ENCODE results near the gene RPS16.

RPS16 gene

DNA sequence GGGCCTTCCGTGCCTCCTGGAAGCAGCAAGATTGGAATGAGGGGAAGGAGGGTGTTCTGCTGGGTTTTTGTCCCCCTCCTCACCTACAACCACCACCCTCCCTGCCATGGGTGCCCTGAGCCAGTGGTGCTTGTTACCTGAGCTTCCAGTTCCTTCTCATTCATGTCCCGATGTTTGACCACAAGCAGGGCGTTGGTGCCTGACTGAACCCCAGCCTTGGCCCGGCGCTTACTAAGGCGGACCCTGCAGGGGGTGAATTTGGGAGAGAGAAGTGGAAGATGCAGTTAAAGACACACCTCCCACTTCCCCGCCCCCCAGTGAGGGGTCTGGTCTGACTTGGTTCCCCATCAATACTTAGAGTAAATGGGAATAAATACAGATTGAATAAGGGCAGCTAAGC lies 49.2 kb downstream of the RPS16 start:
- no peak for FAIRE-seq

DNA sequence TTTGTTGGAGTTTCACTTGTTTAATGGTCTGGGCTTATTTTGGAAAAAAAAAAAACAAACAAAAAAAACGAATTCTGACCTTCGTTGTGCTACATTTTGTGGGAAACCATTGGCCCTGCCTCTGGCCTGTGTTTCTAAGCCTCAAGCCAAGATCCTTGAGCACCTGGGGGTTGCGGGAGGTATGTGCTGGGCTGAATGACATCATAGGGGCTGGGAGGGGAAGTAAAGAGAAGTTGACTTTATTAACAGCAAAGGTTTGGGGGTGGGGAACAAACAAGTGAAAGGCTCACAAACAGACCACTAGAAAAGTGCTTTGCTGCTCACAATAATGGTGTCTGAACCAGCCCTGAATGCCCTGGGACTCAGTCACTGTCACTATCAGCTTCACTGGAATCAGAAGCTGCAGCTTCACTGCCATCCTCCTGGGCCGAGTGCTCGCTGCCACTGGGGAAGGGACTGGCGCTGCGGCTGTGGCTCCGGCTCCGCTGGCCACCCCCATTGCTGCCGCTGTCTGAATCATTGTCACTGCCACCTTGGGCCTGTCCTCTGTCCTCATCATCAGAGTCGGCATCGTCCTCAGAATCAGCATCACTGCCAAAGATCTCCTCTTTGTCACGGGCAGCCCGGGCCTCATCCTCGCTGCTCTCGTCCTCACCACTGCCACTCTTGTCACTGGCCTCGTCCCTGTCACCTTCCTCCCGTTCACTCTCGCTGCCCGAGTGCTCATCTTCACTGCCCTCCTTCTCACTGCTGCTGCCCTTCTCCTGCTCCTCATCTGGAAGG lies 49.9 kb downstream of the RPS16 start:
- no peak for FAIRE-seq
- DNase-seq (ENCODE audit: insufficient read length, low spot score), result no peak
- TF ChIP-seq, protein P1, sequence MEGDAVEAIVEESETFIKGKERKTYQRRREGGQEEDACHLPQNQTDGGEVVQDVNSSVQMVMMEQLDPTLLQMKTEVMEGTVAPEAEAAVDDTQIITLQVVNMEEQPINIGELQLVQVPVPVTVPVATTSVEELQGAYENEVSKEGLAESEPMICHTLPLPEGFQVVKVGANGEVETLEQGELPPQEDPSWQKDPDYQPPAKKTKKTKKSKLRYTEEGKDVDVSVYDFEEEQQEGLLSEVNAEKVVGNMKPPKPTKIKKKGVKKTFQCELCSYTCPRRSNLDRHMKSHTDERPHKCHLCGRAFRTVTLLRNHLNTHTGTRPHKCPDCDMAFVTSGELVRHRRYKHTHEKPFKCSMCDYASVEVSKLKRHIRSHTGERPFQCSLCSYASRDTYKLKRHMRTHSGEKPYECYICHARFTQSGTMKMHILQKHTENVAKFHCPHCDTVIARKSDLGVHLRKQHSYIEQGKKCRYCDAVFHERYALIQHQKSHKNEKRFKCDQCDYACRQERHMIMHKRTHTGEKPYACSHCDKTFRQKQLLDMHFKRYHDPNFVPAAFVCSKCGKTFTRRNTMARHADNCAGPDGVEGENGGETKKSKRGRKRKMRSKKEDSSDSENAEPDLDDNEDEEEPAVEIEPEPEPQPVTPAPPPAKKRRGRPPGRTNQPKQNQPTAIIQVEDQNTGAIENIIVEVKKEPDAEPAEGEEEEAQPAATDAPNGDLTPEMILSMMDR (IDR thresholded peaks at IDR 0.05; ENCODE audit: insufficient read depth, missing control alignments), result no peak

More for the DNA sequence above, 49.2 kb downstream of the RPS16 start:
- TF ChIP-seq, protein P1 (IDR thresholded peaks at IDR 0.05; ENCODE audit: insufficient read depth, missing control alignments), result no peak
- no peak for DNase-seq (ENCODE audit: insufficient read length, low spot score)

DNA sequence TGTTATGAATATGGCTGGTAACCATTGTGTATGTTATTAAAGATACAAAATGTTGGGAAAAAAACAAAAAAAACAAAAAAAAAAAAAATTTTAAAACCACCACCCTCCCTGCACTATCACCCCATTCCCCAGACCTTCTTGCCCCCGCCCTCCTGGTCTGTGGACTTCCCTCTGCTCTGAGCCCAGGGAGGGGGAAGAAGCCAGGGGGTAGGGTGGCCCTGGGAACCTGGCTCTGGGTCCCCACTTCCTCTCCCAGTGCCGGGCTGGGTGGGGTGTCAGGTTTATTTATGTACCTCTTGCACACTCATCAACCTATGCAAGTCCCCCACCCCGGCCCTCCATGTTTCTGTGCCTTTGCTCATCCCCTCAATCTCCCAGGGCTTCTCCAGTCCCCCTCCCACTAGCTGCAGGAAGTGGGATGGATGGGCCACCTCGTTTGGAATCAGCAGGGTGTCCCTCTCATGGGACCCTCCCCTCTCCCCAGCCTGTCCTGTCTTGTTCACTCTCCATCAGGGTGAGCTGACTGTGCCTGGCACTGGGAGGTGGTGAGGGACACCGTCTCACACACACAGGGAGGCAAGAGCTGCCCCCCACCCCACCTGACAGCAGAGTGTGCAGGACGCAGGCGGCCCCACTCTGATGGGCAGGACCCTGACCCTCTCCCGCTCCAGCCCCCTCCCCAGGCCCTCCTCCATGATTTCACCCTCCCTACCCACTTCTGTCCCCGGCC lies 50.7 kb downstream of the RPS16 start:
- DNase-seq (ENCODE audit: insufficient read length, low spot score), result no peak

More for the DNA sequence above, 50.7 kb downstream of the RPS16 start:
- TF ChIP-seq, protein P1 (IDR thresholded peaks at IDR 0.05; ENCODE audit: insufficient read depth, missing control alignments), result no peak
- FAIRE-seq, result no peak
